LNCAP (cell line): ENCODE data around the gene SLC28A3.

Experiments
- CTCF ChIP-seq: fragments of 450-650 bp; IDR thresholded peaks from 2 replicates; pipeline ENCODE4 v1.5.1; 2017; ENCODE audit warnings: mild to moderate bottlenecking

Gene SLC28A3

GRCh38 chr9:84361645-84362044 is 21.1 kb upstream of the SLC28A3 start:
- no peak for TF ChIP-seq CTCF

- no peak for TF ChIP-seq CTCF
These were observed 16.7 kb upstream of the SLC28A3 start for GRCh38 chr9:84357275-84357674.

GRCh38 chr9:84354035-84354434 is 13.5 kb upstream of the SLC28A3 start:
- no peak for TF ChIP-seq CTCF

GRCh38 chr9:84349671-84350070 is 9.1 kb upstream of the SLC28A3 start:
- TF ChIP-seq CTCF: no peak

- TF ChIP-seq CTCF: no peak
These were observed 2.6 kb upstream of the SLC28A3 start for GRCh38 chr9:84343111-84343521.

- no peak for TF ChIP-seq CTCF
These were observed 596 bp downstream of the SLC28A3 start for GRCh38 chr9:84339962-84340361.

GRCh38 chr9:84339503-84339902 is 1.1 kb downstream of the SLC28A3 start:
- no peak for TF ChIP-seq CTCF

- no peak for TF ChIP-seq CTCF
These were observed 1.8 kb downstream of the SLC28A3 start for GRCh38 chr9:84338792-84339191.
